Mesodermal cell (in vitro differentiated cells): ENCODE measurements around the gene REXO4.

Experiments
- H3K27ac ChIP-seq: 2 replicates; pipeline ENCODE4 v1.7.0; 2013; ENCODE audit warnings: mild to moderate bottlenecking, low read depth, low read length, moderate library complexity; ENCODE audit not compliant: severe bottlenecking
- H3K36me3 ChIP-seq: 2 replicates; pipeline ENCODE4 v1.7.1; 2013; ENCODE audit warnings: mild to moderate bottlenecking, low read length, moderate library complexity; ENCODE audit not compliant: control insufficient read depth, insufficient read depth
- H3K4me1 ChIP-seq: one replicate; pipeline ENCODE4 v1.7.1; 2013; ENCODE audit warnings: mild to moderate bottlenecking, low read length; ENCODE audit not compliant: insufficient read depth, control insufficient read depth, poor library complexity, severe bottlenecking
- H3K4me3 ChIP-seq: 2 replicates; pipeline ENCODE4 v1.7.0; 2013; ENCODE audit warnings: low read length, control low read depth, mild to moderate bottlenecking; ENCODE audit not compliant: insufficient read depth, poor library complexity, severe bottlenecking; ENCODE audit errors: extremely low read depth
- H3K9me3 ChIP-seq: 2 replicates; pipeline ENCODE4 v1.7.1; 2013; ENCODE audit warnings: mild to moderate bottlenecking, low read length, moderate library complexity; ENCODE audit not compliant: control insufficient read depth
- whole genome bisulfite sequencing, 2 experiments: methylation state at CpG; one replicate each; pipeline ENCODE4 v1.1.5; 2013; ENCODE audit warnings: missing lambda C conversion rate in 2 of 2; ENCODE audit not compliant: insufficient coverage in 2 of 2; 5-methylcytosine and 5-hydroxymethylcytosine counted together

The REXO4 gene

GRCh38 chr9:133367221-133367620 lies 50.6 kb downstream of the REXO4 start:
- WGBS, 2 experiments: 97% methylated on average over 21 to 22 of the region's 22 CpGs
- Histone ChIP-seq H3K36me3 (peaks cover 98% of the 10 kb centered on the region), H3K9me3 (no peaks in the 10 kb centered on the region), H3K27ac (no peak overlapping the region), H3K4me1 (peaks cover 5% of the 10 kb centered on the region), H3K4me3 (no peak overlapping the region)

- H3K36me3 ChIP-seq: peaks cover 98% of the 10 kb centered on the region
- WGBS, 2 experiments: 90 to 92% methylated on average over 8 to 10 of the region's 11 CpGs
- no peaks in the 10 kb centered on the region for H3K9me3 ChIP-seq
- no peak overlapping the region for H3K4me3 ChIP-seq
- no peaks in the 10 kb centered on the region for H3K4me1 ChIP-seq
- no peak overlapping the region for H3K27ac ChIP-seq
These were observed 51.4 kb downstream of the REXO4 start for GRCh38 chr9:133366435-133366834.

- Histone ChIP-seq H3K36me3 (peaks cover 91% of the 10 kb centered on the region), H3K4me3 (no peak overlapping the region), H3K27ac (no peak overlapping the region), H3K4me1 (no peaks in the 10 kb centered on the region), H3K9me3 (no peaks in the 10 kb centered on the region)
- WGBS, 2 experiments: 95 to 97% methylated on average over 12 to 14 of the region's 15 CpGs
These were observed 55.3 kb downstream of the REXO4 start for GRCh38 chr9:133362359-133363044.

GRCh38 chr9:133361507-133362092 lies 56.2 kb downstream of the REXO4 start:
- Histone ChIP-seq H3K4me3 (no peak overlapping the region), H3K27ac (peak overlapping the region; percentile 36), H3K36me3 (peaks cover 86% of the 10 kb centered on the region), H3K9me3 (no peaks in the 10 kb centered on the region), H3K4me1 (no peaks in the 10 kb centered on the region)
- 92 to 100% methylated on average over 11 to 12 of the region's 13 CpGs for WGBS, 2 experiments

- WGBS, 2 experiments: 95 to 96% methylated on average over 20 of the region's 21 CpGs
- H3K4me3 ChIP-seq: no peak overlapping the region
- H3K27ac ChIP-seq: no peak overlapping the region
- peaks cover 77% of the 10 kb centered on the region for H3K36me3 ChIP-seq
- H3K9me3 ChIP-seq: no peaks in the 10 kb centered on the region
- no peaks in the 10 kb centered on the region for H3K4me1 ChIP-seq
These were observed 57.1 kb downstream of the REXO4 start for GRCh38 chr9:133360400-133361393.

GRCh38 chr9:133359399-133360175 lies 58.2 kb downstream of the REXO4 start:
- Histone ChIP-seq H3K4me3 (no peak overlapping the region), H3K27ac (peak overlapping the region; percentile 29), H3K9me3 (no peaks in the 10 kb centered on the region), H3K4me1 (no peaks in the 10 kb centered on the region), H3K36me3 (peaks cover 66% of the 10 kb centered on the region)
- 83 to 89% methylated on average over 11 to 15 of the region's 20 CpGs for WGBS, 2 experiments

- Histone ChIP-seq H3K4me3 (peak overlapping the region; percentile 72), H3K4me1 (no peaks in the 10 kb centered on the region), H3K9me3 (no peaks in the 10 kb centered on the region), H3K27ac (no peak overlapping the region), H3K36me3 (peaks cover 55% of the 10 kb centered on the region)
- 87 to 97% methylated on average over 14 of the region's 14 CpGs for WGBS, 2 experiments
These were observed 60.2 kb downstream of the REXO4 start for GRCh38 chr9:133357656-133358055.

- Histone ChIP-seq H3K4me1 (no peaks in the 10 kb centered on the region), H3K9me3 (no peaks in the 10 kb centered on the region), H3K36me3 (peaks cover 55% of the 10 kb centered on the region), H3K4me3 (peak within 1 kb of the TSS; percentile 72), H3K27ac (peak within 1 kb of the TSS; percentile 23)
- 0 to 2% methylated on average over 46 to 66 of the region's 78 CpGs for WGBS, 2 experiments
These were observed 61.3 kb downstream of the REXO4 start, which contains the start of the genes SURF1 and SURF2 for GRCh38 chr9:133356391-133357091. Gene SURF1, minus strand, starts transcription at chr9:133356487. Its CDS starts 34 bp downstream, at chr9:133356453. Gene SURF2, plus strand, starts transcription at chr9:133356550. Its CDS starts 43 bp downstream, at chr9:133356593.
